Mucosa of rectum (tissue), 2 donors: ENCODE results near the gene AVPI1.
"Not testable (repeated sequence)": the region's sequence is repeated elsewhere in the genome, so short reads cannot be mapped to it uniquely, and the experiment has no call there.

Source experiments
- H3K27ac ChIP-seq, 2 donors: one replicate each; pipeline ENCODE4 v1.7.0; 2013; ENCODE audit warnings: inconsistent platforms in 2 of 2, low read depth in 2 of 2, low read length in 2 of 2
- H3K27me3 ChIP-seq, 2 donors: one replicate each; pipeline ENCODE4 v1.7.0; 2013; ENCODE audit warnings: low read length in 2 of 2; ENCODE audit not compliant: control insufficient read depth in 2 of 2, insufficient read depth in 2 of 2
- H3K36me3 ChIP-seq, 2 donors: one replicate each; pipeline ENCODE4 v1.7.0; 2013; ENCODE audit warnings: low read length in 2 of 2; ENCODE audit not compliant: control insufficient read depth in 2 of 2, insufficient read depth in 2 of 2
- H3K4me1 ChIP-seq, 2 donors: one replicate each; pipeline ENCODE4 v1.7.0; 2013; ENCODE audit warnings: low read length in 2 of 2, mild to moderate bottlenecking in 1 of 2; ENCODE audit not compliant: control insufficient read depth in 2 of 2, insufficient read depth in 2 of 2
- H3K4me3 ChIP-seq, 2 donors: one replicate each; pipeline ENCODE4 v1.7.0; 2013; ENCODE audit warnings: low read length in 2 of 2
- H3K9ac ChIP-seq, 2 donors: one replicate each; pipeline ENCODE4 v1.7.0; 2013; ENCODE audit warnings: low read length in 2 of 2, low read depth in 1 of 2, mild to moderate bottlenecking in 1 of 2
- H3K9me3 ChIP-seq, 2 donors: one replicate each; pipeline ENCODE4 v1.7.0; 2013; ENCODE audit warnings: low read length in 2 of 2; ENCODE audit not compliant: control insufficient read depth in 2 of 2
- donor health status: healthy.
- donor health status: Normal muscosa, but diverticular disease.

AVPI1 gene

DNA sequence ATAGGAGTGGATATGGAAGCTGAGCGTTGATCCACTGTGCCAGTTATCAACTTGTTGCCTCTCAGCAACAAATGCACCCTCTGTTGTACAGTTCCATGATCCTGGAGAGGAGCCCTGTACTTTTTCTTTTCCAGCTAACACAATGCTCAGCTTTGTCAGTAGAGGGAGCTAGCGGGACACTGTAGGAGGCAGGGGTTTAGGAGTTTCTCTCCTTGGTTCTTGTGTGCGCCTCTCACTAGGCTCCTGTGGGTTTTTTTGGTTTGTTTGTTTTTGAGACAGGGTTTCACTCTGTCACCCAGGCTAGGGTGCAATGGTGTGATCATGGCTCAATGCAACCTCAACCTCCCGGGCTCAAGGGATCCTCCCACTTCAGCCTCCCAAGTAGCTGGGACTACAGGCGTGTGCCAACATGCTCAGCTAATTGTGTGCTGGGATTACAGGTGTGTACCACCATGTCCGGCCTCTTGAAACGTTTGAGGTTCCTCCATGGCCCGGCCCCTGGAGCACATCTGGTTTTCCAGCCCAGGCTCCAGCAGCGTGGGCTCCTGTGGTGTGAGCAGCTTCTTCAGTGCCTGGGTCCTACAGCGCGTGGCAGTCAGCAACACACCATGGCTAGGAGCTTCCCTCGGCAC lies 14.5 kb upstream of the AVPI1 start:
- Histone ChIP-seq H3K9me3 (no peaks in the 10 kb centered on the region), H3K4me3 (no peak overlapping the region), H3K27me3 (no peaks in the 10 kb centered on the region), H3K9ac (no peak overlapping the region), H3K4me1 (peaks cover 0 to 4% of the 10 kb centered on the region in 2 donors), H3K27ac (no peak overlapping the region), H3K36me3 (no peaks in the 10 kb centered on the region)

DNA sequence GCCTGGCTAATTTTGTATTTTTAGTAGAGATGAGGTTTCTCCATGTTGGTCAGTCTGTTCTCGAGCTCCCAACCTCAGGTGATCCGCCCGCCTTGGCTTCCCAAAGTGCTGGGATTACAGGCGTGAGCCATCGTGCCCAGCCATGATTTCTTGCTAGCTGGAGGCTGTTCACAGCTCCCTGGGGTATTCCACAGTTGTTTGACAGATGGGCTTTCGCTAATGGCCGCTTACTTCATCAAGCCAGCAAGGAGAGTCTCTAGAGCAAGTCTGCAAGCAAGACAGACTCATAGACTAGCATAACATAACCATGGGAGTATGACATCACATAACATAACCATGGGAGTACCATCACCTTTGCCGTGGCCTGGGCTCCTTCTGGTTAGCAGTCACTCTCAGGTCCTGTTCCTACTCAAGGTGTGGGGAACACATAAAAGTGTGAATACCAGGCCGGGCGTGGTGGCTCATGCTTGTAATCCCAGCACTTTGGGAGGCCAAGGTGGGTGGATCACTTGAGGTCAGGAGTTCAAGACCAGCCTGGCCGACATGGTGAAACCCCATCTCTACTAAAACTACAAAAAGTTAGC lies 11.1 kb upstream of the AVPI1 start:
- H3K27ac ChIP-seq = peak overlapping the region; percentile 34 to 47
- H3K9ac ChIP-seq, H3K4me3 ChIP-seq, H3K9me3 ChIP-seq, H3K36me3 ChIP-seq, H3K27me3 ChIP-seq, H3K4me1 ChIP-seq: not testable (repeated sequence)

DNA sequence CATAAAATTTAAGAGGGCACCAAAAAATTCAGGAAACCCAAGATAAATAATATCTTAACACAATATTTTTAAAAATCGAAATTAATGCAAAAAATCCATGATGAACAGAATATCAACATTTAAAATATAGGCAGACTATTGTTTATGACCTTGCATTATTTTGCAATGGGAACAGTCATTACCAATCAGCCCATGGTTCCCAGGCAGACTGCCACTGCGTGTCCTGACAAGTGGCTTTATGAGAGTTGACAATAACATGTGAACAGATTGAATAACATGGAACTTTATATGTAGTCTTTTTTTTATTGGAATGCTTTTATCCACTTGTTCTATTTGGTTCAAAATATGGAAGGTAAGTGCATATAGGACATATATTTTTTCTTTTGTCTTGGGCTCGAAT lies 3.1 kb upstream of the AVPI1 start:
- Histone ChIP-seq H3K4me3 (no peak overlapping the region), H3K36me3 (no peaks in the 10 kb centered on the region), H3K27ac (no peak overlapping the region), H3K9me3 (no peaks in the 10 kb centered on the region), H3K9ac (no peak overlapping the region), H3K4me1 (peaks cover 14 to 20% of the 10 kb centered on the region in 2 donors), H3K27me3 (no peaks in the 10 kb centered on the region)

DNA sequence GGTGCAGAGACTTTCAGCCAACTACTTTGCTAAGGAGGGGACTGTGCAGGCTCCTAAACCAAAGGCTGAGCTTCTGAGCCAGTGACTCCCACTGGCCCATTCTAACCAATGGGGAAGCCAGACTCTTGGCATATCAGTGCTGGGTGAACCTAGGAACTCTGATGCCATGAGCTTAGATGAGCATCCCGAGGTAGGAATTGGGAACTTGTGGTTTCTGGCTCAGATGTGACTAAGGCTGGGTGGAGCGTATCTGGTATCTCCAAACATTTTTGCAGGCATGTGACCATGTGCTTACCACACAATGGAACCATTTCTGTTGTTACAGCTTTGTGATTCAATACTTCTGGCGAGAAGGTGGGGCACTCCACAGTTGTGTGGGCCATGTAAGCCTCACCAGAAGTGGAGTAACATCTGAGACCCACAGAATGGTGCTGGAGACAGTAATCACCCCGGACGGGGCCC lies 2.5 kb upstream of the AVPI1 start:
- no peak overlapping the region for H3K4me3 ChIP-seq
- H3K27ac ChIP-seq = no peak overlapping the region
- no peak overlapping the region for H3K9ac ChIP-seq
- no peaks in the 10 kb centered on the region for H3K9me3 ChIP-seq
- H3K36me3 ChIP-seq = no peaks in the 10 kb centered on the region
- peaks cover 17 to 26% of the 10 kb centered on the region in 2 donors for H3K4me1 ChIP-seq
- H3K27me3 ChIP-seq = no peaks in the 10 kb centered on the region

DNA sequence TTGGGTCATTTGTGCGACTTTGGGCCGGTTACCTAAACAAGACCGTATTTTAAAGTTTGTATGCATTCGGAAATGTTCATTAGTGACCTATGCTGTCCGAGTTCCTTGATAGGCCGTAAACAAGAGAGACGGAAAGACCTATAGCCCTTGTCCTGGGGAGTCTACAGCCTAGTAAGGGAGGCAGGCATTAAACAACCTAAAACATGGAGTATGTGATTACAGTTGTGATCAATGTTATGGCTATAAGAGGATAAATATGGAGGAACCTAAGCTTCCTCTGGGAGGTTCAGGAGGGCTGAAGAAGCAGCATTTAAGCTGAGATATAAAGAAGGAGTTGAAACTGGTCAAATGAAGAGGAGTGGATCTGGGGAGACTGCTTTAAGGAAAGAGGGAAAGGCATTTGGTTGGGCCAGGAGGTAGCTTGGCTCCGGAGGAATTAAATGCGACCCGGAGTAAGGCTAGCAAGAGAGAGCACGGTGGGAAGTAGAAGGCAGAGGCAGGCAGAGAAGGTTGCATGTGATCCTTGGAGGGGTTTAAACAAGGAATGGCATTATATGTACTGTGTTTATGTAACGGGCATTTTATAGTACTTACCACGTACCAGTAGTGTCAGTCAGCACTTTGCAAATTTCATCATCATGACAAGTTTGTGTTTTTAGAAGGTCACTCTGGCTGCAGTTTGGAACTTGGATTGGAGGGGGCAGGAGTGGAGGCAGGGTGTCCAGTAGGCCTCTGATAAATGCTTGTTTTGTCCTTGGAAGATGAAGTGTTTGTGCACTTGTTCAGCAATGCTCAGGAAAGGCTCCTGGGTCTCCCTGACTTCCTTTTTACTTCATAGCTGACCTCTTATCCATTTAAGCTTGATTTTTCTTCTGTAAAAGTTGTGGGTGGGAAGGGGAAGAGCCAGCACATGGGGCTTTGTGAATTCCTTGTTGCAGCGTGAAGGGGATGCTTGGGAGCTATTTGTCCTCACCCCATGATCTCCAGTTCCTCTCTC lies 1.0 kb upstream of the AVPI1 start:
- Histone ChIP-seq H3K9me3 (no peaks in the 10 kb centered on the region), H3K4me1 (peaks cover 25 to 38% of the 10 kb centered on the region in 2 donors), H3K27ac (peak overlapping the region; percentile 79 to 97), H3K36me3 (no peaks in the 10 kb centered on the region), H3K4me3 (peak overlapping the region; percentile 50 to 74), H3K9ac (peak overlapping the region; percentile 18 to 99), H3K27me3 (no peaks in the 10 kb centered on the region)

DNA sequence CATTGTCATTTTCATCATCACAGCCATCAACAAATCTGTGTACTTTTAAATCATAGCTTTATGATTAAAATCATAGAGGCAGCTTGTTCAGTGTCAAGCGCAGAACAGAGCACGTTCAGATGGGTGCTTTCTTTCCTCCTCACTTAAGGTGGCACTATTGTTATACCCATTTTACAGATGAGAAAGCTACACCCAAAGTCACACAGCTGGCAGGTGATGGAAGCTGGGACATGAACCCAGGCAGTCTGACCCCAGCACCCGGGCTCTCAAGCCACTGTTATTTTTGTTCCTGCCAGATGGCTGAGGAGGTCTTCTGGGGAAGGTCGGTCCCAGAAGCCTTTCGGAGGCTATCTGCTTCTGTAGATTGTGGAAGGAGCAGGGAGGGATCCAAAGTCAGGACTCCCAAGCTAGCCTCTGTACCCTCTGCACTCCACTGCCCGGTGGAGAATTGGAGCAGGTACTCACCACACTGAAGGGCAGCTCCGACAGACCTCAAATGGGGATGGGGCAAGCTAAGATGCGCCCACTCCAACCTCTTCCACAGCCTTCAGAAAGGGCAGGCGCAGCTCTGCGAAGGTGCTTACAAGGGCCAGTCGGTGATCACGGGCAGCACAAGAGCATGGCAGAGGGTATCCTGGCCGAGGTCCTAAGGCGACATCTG lies 610 bp downstream of the AVPI1 start:
- Histone ChIP-seq H3K4me1 (peaks cover 29 to 51% of the 10 kb centered on the region in 2 donors), H3K9ac (peak overlapping the region; percentile 97 to 99), H3K4me3 (peak overlapping the region; percentile 95 to 97), H3K27ac (peak overlapping the region; percentile 97), H3K36me3 (no peaks in the 10 kb centered on the region), H3K27me3 (no peaks in the 10 kb centered on the region), H3K9me3 (no peaks in the 10 kb centered on the region)

DNA sequence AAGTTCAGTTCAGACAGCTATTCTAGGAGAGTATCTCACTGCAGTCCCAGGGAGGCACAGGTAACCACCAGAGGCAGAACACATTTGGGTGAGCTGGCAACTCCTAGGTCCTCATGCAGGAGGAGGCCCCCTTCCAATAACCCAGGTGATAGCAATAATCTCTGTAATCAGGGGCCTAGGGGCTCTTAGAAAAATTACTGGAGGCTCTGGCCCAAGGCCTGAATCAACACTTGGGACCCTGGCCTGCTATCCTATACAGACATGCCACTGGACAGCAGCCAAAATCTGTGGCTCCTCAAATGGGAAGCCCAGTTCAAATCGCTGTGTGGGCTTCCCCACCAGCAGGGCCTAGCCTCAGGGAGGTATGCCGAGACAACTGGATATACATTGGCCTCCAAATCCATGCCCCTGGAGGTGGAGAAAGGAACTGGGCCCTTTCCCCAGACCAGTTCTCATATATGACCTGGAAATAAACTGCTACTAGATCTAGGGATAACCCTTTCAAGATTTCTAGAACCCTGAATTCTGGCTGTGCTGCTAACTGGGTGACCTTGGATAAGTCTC lies 1.6 kb downstream of the AVPI1 start:
- Histone ChIP-seq H3K27ac (peak overlapping the region; percentile 97), H3K9ac (peak overlapping the region; percentile 97 to 99), H3K4me1 (peaks cover 29 to 51% of the 10 kb centered on the region in 2 donors), H3K9me3 (no peaks in the 10 kb centered on the region), H3K4me3 (peak overlapping the region; percentile 95 to 97), H3K27me3 (no peaks in the 10 kb centered on the region), H3K36me3 (no peaks in the 10 kb centered on the region)

DNA sequence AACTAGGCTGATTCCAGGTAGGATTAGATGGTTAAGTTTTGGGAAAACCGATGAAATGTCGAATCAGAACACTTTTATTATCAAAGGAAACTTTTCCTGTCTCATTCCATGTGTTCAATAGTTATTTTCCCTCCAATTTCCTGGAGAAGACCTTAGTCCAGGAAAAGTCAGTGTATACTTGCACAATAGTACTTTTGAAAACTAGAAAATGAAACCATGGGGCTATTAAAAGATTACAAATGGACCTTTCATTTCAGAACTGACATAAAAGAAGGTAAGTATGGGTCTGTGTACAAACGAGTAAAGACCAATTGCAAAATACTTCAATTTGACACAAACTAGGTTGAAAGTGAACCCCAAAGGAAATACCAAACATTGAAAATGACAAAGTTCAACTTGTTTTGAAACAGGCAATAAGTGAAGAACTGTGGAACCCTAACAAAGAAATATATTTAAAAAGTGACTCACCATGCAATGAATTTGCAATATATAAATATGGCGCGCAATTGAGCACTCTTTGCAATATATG lies 2.1 kb downstream of the AVPI1 start:
- H3K9me3 ChIP-seq = no peaks in the 10 kb centered on the region
- H3K4me3 ChIP-seq = peak overlapping the region; percentile 95 to 97
- H3K9ac ChIP-seq = peak overlapping the region; percentile 97 to 99
- no peaks in the 10 kb centered on the region for H3K27me3 ChIP-seq
- H3K27ac ChIP-seq = peak overlapping the region; percentile 97
- H3K4me1 ChIP-seq = peaks cover 29 to 51% of the 10 kb centered on the region in 2 donors
- peaks cover 0 to 2% of the 10 kb centered on the region in 2 donors for H3K36me3 ChIP-seq

DNA sequence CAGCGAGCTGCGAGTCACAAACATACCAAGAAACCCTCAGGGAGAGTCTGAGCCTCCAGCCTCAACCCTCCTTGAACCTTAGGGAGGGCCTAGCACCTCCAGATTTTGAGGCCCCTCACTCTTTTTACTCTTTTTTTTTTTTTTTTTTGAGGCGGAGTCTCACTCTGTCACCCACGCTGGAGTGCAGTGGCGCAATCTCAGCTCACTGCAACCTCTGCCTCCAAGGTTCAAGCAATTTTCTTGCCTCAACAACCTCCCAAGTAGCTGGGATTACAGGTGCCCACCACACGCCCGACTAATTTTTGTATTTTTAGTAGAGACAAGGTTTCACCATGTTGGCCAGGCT lies 2.7 kb downstream of the AVPI1 start:
- Histone ChIP-seq H3K4me1 (peaks cover 29 to 51% of the 10 kb centered on the region in 2 donors), H3K27ac (peak overlapping the region; percentile 97), H3K4me3 (peak overlapping the region; percentile 95 to 97), H3K9ac (peak overlapping the region; percentile 97 to 99)
- not testable (repeated sequence) for H3K9me3 ChIP-seq, H3K36me3 ChIP-seq, H3K27me3 ChIP-seq
